OCI-LY3 (cell line): ENCODE results near the gene GNGT2.
"Not testable (repeated sequence)": the region's sequence is repeated elsewhere in the genome, so short reads cannot be mapped to it uniquely, and the experiment has no call there.

Source experiments
- EZH2phosphoT487 ChIP-seq: fragments of 200-600 bp; shearing (Covaris generic); IDR thresholded peaks from 2 replicates; pipeline ENCODE4 v1.6.1; 2018; ENCODE audit warnings: antibody characterized with exemption, mixed run types, low read depth
- TF ChIP-seq, protein P1 (sequence below): fragments of 200-600, 300-600 bp; sonication (generic); IDR thresholded peaks from 2 replicates; pipeline ENCODE4 v1.5.1; 2014; ENCODE audit warnings: antibody characterized with exemption, low read length, low read depth

DNA sequence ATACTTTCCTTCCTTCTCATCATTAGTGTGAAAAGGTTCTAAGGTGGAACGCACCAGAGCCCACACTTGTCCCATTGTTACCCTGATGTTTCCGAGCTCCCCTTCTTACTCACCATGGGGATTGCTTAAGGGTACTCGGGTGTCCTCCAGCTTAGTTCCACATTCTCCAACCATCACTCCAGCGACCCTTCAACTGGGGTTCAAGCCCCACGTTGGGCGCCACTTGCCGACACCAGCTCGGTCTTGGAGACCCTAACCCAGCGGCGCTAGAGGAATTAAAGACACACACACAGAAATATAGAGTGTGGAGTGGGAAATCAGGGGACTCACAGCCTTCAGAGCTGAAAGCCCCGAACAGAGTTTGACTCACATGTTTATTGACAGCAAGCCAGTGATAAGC lies 34.4 kb downstream of the GNGT2 start:
- TF ChIP-seq, protein P1, sequence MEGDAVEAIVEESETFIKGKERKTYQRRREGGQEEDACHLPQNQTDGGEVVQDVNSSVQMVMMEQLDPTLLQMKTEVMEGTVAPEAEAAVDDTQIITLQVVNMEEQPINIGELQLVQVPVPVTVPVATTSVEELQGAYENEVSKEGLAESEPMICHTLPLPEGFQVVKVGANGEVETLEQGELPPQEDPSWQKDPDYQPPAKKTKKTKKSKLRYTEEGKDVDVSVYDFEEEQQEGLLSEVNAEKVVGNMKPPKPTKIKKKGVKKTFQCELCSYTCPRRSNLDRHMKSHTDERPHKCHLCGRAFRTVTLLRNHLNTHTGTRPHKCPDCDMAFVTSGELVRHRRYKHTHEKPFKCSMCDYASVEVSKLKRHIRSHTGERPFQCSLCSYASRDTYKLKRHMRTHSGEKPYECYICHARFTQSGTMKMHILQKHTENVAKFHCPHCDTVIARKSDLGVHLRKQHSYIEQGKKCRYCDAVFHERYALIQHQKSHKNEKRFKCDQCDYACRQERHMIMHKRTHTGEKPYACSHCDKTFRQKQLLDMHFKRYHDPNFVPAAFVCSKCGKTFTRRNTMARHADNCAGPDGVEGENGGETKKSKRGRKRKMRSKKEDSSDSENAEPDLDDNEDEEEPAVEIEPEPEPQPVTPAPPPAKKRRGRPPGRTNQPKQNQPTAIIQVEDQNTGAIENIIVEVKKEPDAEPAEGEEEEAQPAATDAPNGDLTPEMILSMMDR: not testable (repeated sequence)
- not testable (repeated sequence) for TF ChIP-seq EZH2phosphoT487
